Testis (tissue), 2 donors: ENCODE data around the gene LANCL1.

Experiments used
- POLR2A ChIP-seq: fragments of 450-650 bp; IDR thresholded peaks from one replicate; pipeline ENCODE4 v1.6.1; 2017; ENCODE audit warnings: antibody characterized with exemption, mild to moderate bottlenecking, moderate library complexity
- TF ChIP-seq, protein P1 (sequence below), 3 experiments: fragments of 450-650 bp in 2 of 3; fragments of 200-600 bp in 1 of 3; sonication (generic) in 1 of 3; IDR thresholded peaks; one replicate each; pipeline ENCODE4 v1.5.1; 2016 to 2019; ENCODE audit warnings: antibody characterized with exemption in 3 of 3, mild to moderate bottlenecking in 2 of 3, moderate library complexity in 1 of 3

DNA sequence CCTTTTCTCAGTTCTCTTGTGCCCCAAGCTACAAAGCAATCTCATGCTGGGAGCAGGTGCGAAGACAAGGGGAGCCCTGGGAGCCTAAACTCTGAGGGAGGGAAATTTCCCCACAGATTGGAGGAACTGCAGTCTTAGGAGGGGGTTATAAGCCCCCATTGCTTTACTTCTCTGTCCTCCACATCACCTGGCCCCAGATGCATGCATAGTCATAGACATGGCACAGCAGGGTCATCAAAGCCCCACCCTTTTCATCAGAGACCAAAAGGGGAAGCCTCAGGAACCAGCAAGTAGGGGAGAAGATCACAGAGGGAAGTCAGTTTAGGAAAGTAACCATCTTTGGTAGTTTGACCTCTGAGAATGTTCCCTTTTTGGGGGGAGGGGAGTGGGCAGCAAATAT, 33.7 kb downstream of the LANCL1 start:
- TF ChIP-seq, protein P1, sequence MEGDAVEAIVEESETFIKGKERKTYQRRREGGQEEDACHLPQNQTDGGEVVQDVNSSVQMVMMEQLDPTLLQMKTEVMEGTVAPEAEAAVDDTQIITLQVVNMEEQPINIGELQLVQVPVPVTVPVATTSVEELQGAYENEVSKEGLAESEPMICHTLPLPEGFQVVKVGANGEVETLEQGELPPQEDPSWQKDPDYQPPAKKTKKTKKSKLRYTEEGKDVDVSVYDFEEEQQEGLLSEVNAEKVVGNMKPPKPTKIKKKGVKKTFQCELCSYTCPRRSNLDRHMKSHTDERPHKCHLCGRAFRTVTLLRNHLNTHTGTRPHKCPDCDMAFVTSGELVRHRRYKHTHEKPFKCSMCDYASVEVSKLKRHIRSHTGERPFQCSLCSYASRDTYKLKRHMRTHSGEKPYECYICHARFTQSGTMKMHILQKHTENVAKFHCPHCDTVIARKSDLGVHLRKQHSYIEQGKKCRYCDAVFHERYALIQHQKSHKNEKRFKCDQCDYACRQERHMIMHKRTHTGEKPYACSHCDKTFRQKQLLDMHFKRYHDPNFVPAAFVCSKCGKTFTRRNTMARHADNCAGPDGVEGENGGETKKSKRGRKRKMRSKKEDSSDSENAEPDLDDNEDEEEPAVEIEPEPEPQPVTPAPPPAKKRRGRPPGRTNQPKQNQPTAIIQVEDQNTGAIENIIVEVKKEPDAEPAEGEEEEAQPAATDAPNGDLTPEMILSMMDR (IDR thresholded peaks at IDR 0.05): no peak
- no peak for TF ChIP-seq POLR2A
